HUES48 (cell line): ENCODE data around the gene RIPOR1.

Experiments used
- H3K27ac ChIP-seq: one replicate; pipeline ENCODE4 v1.7.0; 2013; ENCODE audit warnings: low read depth, low read length, inconsistent platforms
- H3K27me3 ChIP-seq: 2 replicates; pipeline ENCODE4 v1.6.1; 2013; ENCODE audit warnings: mild to moderate bottlenecking, low read length; ENCODE audit not compliant: control insufficient read depth, insufficient read depth
- H3K36me3 ChIP-seq: 2 replicates; pipeline ENCODE4 v1.6.1; 2013; ENCODE audit warnings: low read length; ENCODE audit not compliant: control insufficient read depth, insufficient read depth
- H3K4me1 ChIP-seq: 2 replicates; pipeline ENCODE4 v1.6.1; 2013; ENCODE audit warnings: mild to moderate bottlenecking, low read length; ENCODE audit not compliant: control insufficient read depth, insufficient read depth
- H3K4me3 ChIP-seq: 2 replicates; pipeline ENCODE4 v1.5.1; 2013; ENCODE audit warnings: mild to moderate bottlenecking, low read depth, low read length
- H3K9ac ChIP-seq: 2 replicates; pipeline ENCODE4 v1.6.1; 2013; ENCODE audit warnings: mild to moderate bottlenecking, low read depth, low read length, moderate library complexity
- H3K9me3 ChIP-seq: 2 replicates; pipeline ENCODE4 v1.6.1; 2013; ENCODE audit warnings: low read length; ENCODE audit not compliant: control insufficient read depth, insufficient read depth

Gene RIPOR1

DNA sequence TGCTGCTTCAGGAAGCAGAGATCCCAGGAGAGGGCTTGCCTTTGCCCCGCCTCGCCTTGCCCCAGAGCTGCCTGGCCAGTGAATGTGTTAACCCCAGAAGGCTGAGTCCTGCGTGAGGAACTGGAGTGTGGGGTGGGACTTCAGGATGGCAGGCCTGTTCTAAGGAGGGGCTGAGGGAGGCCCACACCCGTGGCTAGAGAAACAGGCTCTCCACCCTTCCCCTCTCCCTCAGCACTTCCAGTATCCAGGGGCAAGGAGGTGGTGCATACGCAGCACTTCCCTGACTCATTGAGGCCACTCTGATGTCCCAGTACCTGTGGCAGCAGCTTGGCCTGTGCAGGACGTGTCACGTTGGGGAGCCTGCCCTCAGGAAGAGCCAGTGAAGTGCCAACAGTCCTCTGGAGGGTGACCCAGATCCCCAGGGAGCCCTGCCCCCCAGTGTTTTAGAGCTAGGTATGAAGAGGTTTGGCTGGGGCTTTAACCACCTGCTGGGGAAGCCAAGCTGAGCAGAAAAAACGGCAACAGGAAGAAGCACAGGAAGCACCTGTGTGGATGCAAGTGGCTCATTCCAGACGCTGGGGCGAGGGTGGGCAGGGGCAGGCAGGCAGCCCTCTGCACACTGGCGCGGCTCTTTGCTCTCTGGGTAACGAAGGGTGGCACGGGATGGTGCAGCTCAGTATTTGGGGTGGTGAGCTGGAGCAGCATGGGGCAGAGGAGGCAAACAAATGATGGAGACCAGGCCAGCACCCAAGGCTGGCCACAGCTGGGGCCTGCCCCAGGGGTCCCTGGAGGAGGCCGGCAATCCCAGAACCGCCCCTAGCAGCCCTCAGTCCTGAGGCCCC, 19.0 kb downstream of the RIPOR1 start:
- Histone ChIP-seq H3K9ac (no peak overlapping the region), H3K4me1 (peaks cover 5% of the 10 kb centered on the region), H3K9me3 (no peaks in the 10 kb centered on the region), H3K27me3 (no peaks in the 10 kb centered on the region), H3K36me3 (0 out of 2 replicates have a peak, but pooled peaks cover 11% of the 10 kb centered on the region), H3K27ac (no peak overlapping the region), H3K4me3 (no peak overlapping the region)

DNA sequence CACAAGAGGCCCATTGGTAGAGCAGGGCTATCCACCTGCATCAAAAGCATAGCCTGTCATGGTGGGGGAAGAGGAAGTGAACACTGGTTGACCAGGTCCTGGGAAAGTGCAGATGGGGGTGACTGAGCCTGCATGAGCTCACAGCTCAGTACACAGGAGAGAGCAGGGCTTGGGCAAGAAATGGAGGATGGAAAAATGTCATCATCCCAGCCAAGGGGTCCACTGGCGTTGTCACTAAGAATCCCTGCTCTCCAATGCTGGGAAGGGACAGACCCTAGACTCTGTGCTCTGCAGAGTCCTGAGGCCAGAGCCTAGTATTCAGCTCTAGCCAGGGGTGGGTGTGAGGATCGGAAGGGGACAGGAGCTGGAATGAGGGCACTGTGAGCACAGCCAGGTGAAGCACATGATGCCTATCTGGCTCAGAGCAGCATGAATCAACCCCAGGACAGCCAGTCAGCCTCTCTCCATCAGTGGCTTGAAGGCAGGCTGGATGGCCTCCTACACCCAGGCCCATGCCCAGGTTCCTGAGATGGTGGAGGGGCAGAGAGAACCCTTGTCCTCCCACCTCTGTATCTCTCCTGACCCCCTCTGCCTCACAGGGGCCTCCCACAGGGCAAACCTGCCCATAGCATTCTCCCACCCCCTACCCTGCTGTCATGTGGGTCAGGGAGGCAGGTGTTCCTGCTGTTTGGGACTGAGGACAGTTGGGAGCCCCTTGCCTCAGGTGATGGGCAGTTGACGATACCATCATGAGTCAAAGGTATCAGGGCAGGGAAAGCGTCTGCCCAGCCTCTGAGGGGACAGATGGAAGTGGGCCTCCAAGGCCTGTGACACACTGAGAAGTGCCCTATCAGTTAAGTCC, 19.9 kb downstream of the RIPOR1 start:
- Histone ChIP-seq H3K9me3 (no peaks in the 10 kb centered on the region), H3K27ac (no peak overlapping the region), H3K4me1 (peaks cover 5% of the 10 kb centered on the region), H3K9ac (no peak overlapping the region), H3K4me3 (no peak overlapping the region), H3K36me3 (0 out of 2 replicates have a peak, but pooled peaks cover 11% of the 10 kb centered on the region), H3K27me3 (no peaks in the 10 kb centered on the region)

DNA sequence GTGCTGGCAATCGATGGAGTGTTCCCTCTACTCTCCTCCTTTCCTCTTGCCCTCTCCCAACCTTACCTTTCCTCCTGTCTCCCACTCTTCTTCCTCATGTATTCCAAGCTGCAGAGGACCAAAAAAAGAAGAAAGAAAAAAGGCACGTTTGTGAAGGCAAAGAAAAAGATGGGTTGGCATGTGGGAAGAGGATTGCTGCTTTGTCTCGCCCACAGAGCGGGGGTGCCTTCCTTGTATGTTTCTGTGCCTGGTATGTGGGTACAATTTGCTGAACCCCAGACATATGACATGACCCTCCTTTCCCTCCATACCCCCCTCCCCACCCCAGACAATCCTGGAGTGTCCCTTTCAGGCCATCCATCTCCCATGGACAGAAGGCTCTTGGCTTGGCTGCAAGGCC, 20.6 kb downstream of the RIPOR1 start:
- no peak overlapping the region for H3K9ac ChIP-seq
- peaks cover 5% of the 10 kb centered on the region for H3K4me1 ChIP-seq
- H3K9me3 ChIP-seq = no peaks in the 10 kb centered on the region
- no peaks in the 10 kb centered on the region for H3K27me3 ChIP-seq
- H3K27ac ChIP-seq = no peak overlapping the region
- peaks cover 12% of the 10 kb centered on the region; the same call in 1 of the 2 replicates for H3K36me3 ChIP-seq
- no peak overlapping the region for H3K4me3 ChIP-seq

DNA sequence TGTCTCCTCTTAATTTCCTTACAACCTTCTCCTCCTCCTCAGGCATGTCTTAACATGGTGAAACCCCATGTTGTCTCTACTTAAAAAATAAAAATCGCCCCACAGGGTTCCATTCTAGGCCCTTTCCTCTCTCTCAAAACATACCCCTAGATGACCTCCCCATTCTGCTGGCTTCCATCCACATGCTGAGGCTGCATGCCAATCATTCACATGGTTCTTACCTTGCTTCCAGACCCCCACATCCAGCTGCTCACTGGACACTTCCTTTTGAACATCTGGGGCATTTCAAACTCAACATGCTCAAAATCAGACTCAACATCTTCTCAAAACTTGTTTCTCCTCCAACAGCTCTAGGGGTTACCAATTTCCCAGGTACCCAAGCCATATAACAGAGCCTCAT, 21.3 kb downstream of the RIPOR1 start:
- Histone ChIP-seq H3K4me3 (no peak overlapping the region), H3K27ac (no peak overlapping the region), H3K9me3 (no peaks in the 10 kb centered on the region), H3K27me3 (no peaks in the 10 kb centered on the region), H3K4me1 (peaks cover 5% of the 10 kb centered on the region), H3K9ac (no peak overlapping the region), H3K36me3 (peaks cover 15% of the 10 kb centered on the region; the same call in 1 of the 2 replicates)

DNA sequence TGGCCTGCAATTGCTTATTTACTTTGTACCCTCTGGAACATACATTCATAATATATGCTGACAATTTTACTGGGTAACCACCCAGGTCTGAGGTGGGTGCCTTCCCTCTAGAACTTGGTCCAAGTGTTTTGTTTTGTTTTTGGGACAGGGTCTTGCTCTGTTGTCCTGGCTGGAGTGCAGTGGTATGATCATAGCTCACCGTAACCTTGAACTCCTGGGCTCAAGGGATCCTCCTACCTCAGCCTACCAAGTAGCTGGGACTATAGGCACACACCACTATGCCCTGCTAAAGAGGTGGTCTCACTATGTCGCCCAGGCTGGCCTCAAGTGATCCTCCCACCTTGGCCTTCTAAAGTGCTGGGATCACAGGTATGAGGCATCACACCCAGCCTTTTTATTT, 22.5 kb downstream of the RIPOR1 start:
- H3K9me3 ChIP-seq = no peaks in the 10 kb centered on the region
- no peak overlapping the region for H3K9ac ChIP-seq
- H3K4me3 ChIP-seq = no peak overlapping the region
- no peak overlapping the region for H3K27ac ChIP-seq
- H3K36me3 ChIP-seq = peaks cover 13% of the 10 kb centered on the region; the same call in 1 of the 2 replicates
- H3K4me1 ChIP-seq = peaks cover 5% of the 10 kb centered on the region
- no peaks in the 10 kb centered on the region for H3K27me3 ChIP-seq

DNA sequence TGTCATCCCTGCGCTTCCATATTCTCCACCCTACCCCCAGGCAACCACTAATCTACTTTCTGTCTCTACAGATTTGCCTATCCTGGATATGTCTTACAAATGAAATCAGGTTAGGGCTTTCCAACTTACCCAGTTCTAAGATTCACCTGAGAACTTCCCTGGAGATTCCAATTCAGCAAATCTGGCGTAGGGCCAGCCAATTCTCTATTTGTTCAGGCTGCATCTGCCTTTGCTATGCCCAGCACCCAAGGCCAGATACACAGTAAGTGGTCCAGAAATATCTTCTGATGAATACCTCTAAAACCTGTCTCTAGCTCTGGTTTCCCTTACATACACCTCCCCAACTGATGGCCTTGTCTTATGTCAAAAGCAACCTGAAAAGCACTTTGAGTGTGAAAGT, 23.3 kb downstream of the RIPOR1 start:
- H3K27me3 ChIP-seq = no peaks in the 10 kb centered on the region
- no peaks in the 10 kb centered on the region for H3K9me3 ChIP-seq
- H3K4me3 ChIP-seq = no peak overlapping the region
- no peak overlapping the region for H3K27ac ChIP-seq
- no peak overlapping the region for H3K9ac ChIP-seq
- peaks cover 11% of the 10 kb centered on the region; the same call in 1 of the 2 replicates for H3K36me3 ChIP-seq
- H3K4me1 ChIP-seq = peaks cover 5% of the 10 kb centered on the region

DNA sequence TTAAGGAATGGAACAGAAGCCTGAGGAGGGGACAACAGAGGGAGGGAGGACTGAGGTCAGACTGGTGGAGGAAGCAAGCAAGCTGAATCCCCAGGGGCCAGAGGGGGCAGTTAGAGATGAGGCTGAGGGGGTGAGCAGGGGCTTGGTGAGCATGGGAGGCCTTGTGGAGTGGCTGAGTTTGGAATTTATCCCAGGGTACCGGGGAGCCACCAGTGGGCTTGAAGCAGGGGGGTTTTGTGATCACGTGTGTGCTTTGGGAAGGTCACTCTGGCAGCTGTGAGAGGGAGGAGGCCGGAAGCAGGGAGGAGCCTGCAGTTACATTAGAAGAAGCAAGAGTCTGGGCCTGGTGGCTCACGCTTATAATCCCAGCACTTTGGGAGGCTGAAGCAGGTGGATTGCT, 23.8 kb downstream of the RIPOR1 start:
- H3K4me3 ChIP-seq = no peak overlapping the region
- H3K9ac ChIP-seq = no peak overlapping the region
- H3K36me3 ChIP-seq = peaks cover 11% of the 10 kb centered on the region; the same call in 1 of the 2 replicates
- H3K27ac ChIP-seq = no peak overlapping the region
- no peaks in the 10 kb centered on the region for H3K27me3 ChIP-seq
- no peaks in the 10 kb centered on the region for H3K9me3 ChIP-seq
- H3K4me1 ChIP-seq = peaks cover under 1% of the 10 kb centered on the region

DNA sequence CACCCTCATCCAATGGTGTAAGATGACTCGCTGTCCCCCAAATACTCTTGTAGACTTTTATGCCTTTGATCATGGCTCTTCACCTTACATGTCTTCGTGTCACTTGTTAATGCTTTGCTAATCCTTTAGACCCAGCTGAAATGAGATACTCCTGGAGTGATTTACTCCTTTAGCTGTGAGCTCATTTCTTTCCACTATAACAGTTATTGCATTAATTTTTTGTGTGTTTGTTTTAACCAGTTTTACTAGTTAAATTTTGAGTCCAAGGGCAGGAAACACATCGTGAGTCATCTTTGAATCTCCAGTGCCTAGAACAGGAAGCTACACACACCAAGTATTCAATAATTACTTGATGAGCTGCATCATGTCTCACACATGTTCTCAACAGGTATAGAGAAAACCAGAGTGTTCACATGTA, 27.2 kb downstream of the RIPOR1 start:
- H3K9ac ChIP-seq = no peak overlapping the region
- peaks cover 7% of the 10 kb centered on the region; the same call in 1 of the 2 replicates for H3K36me3 ChIP-seq
- no peak overlapping the region for H3K4me3 ChIP-seq
- H3K9me3 ChIP-seq = no peaks in the 10 kb centered on the region
- no peak overlapping the region for H3K27ac ChIP-seq
- no peaks in the 10 kb centered on the region for H3K27me3 ChIP-seq
- H3K4me1 ChIP-seq = no peaks in the 10 kb centered on the region

DNA sequence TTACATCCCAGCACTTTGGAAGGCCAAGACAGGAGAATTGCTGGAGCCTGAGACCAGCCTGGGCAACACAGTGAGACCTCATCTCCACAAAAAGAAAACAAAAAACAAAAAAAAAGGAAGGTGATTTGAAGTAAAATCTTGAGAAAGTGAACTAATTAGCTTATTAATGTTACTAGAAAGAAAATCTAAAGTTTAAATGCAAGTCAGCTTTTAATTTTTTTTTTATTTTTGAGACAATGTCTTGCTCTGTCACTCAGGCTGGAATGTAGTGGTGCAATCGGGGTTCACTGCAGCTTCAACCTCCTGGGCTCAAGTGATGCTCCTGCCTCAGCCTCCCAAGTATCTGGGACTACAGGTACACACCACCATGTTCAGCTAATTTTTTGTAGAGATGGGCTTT, 30.2 kb downstream of the RIPOR1 start:
- H3K4me1 ChIP-seq = peaks cover 7% of the 10 kb centered on the region; the same call in 1 of the 2 replicates
- H3K36me3 ChIP-seq = peaks cover 7% of the 10 kb centered on the region; the same call in 1 of the 2 replicates
- H3K27ac ChIP-seq = no peak overlapping the region
- H3K9me3 ChIP-seq = no peaks in the 10 kb centered on the region
- no peak overlapping the region for H3K4me3 ChIP-seq
- H3K27me3 ChIP-seq = no peaks in the 10 kb centered on the region
- H3K9ac ChIP-seq = no peak overlapping the region

DNA sequence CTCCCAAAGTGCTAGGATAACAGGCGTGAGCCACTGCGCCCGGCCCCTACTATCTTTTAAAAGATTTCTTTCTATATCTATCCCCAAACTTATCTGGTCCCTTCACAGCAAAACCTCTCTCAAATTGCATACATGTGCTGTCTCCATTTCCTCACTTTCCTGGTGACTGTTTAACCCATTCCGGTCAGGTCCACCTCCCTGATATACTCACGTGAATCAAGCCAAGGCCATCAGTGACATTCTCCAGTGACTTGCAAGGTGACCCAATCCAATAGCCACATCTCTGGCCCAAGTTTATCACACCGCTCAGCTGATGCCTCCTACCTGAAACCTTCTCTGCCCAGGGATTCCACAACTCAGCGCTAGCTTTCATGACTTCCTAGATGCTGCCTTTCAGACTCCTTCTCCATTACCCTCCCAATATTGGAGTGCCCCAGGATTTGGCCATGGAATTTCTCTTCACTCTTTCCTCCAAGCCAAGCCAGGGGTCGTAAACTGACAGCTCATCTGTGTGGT, 32.3 kb downstream of the RIPOR1 start:
- Histone ChIP-seq H3K9me3 (no peaks in the 10 kb centered on the region), H3K4me1 (peaks cover 13% of the 10 kb centered on the region), H3K36me3 (0 out of 2 replicates have a peak, but pooled peaks cover 3% of the 10 kb centered on the region), H3K27me3 (no peaks in the 10 kb centered on the region), H3K4me3 (peak overlapping the region; percentile 95), H3K9ac (no peak overlapping the region), H3K27ac (no peak overlapping the region)
